Superior temporal gyrus (tissue), 1 donor: ENCODE results near the gene ASB7.

ENCODE experiments used
- DNase-seq: peaks from one replicate; pipeline ENCODE4 v3.0.0-alpha.2; 2016; ENCODE audit errors: extremely low spot score

The ASB7 gene

GRCh38 chr15:100686021-100686724, 83.8 kb downstream of the ASB7 start:
- no peak for DNase-seq

- DNase-seq = no peak
Measured at GRCh38 chr15:100686725-100687473, 84.5 kb downstream of the ASB7 start.

- DNase-seq = no peak
Measured at GRCh38 chr15:100687582-100688141, 85.3 kb downstream of the ASB7 start.

GRCh38 chr15:100688549-100689120, 86.2 kb downstream of the ASB7 start:
- no peak for DNase-seq

- DNase-seq = no peak
Measured at GRCh38 chr15:100689131-100689899, 86.9 kb downstream of the ASB7 start.

GRCh38 chr15:100690032-100690794, 87.8 kb downstream of the ASB7 start:
- no peak for DNase-seq

- no peak for DNase-seq
Measured at GRCh38 chr15:100690795-100691158, 88.4 kb downstream of the ASB7 start.

GRCh38 chr15:100691321-100691720, 88.9 kb downstream of the ASB7 start:
- DNase-seq = no peak

GRCh38 chr15:100692246-100692645, 89.9 kb downstream of the ASB7 start:
- DNase-seq = no peak

GRCh38 chr15:100692671-100693070, 90.3 kb downstream of the ASB7 start:
- no peak for DNase-seq

- DNase-seq = no peak
Measured at GRCh38 chr15:100693451-100693850, 91.1 kb downstream of the ASB7 start.

GRCh38 chr15:100694381-100695021, 92.1 kb downstream of the ASB7 start:
- DNase-seq = no peak

- DNase-seq = no peak
Measured at GRCh38 chr15:100695048-100695447, 92.7 kb downstream of the ASB7 start.

- no peak for DNase-seq
Measured at GRCh38 chr15:100696452-100696851, 94.1 kb downstream of the ASB7 start.
